HG03439 (cell line): ENCODE results near the gene DENND6A.
"Not testable (repeated sequence)": the region's sequence is repeated elsewhere in the genome, so short reads cannot be mapped to it uniquely, and the experiment has no call there.

Source experiments
- ATAC-seq: cut with Tn5 transposase; IDR thresholded peaks from one replicate; pipeline ENCODE4 v1.9.1; 2021; ENCODE audit warnings: mild to moderate bottlenecking, moderate library complexity; ENCODE audit not compliant: unreplicated experiment

Gene DENND6A, protein sequence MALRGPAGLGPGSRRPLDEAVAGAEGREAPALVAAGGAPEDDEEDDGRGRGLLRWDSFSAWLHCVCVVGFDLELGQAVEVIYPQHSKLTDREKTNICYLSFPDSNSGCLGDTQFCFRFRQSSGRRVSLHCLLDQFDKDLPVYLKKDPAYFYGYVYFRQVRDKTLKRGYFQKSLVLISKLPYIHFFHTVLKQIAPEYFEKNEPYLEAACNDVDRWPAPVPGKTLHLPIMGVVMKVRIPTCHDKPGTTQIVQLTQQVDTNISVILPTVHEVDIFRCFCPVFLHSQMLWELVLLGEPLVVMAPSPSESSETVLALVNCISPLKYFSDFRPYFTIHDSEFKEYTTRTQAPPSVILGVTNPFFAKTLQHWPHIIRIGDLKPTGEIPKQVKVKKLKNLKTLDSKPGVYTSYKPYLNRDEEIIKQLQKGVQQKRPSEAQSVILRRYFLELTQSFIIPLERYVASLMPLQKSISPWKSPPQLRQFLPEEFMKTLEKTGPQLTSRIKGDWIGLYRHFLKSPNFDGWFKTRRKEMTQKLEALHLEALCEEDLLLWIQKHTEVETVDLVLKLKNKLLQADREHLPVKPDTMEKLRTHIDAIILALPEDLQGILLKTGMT

DNA sequence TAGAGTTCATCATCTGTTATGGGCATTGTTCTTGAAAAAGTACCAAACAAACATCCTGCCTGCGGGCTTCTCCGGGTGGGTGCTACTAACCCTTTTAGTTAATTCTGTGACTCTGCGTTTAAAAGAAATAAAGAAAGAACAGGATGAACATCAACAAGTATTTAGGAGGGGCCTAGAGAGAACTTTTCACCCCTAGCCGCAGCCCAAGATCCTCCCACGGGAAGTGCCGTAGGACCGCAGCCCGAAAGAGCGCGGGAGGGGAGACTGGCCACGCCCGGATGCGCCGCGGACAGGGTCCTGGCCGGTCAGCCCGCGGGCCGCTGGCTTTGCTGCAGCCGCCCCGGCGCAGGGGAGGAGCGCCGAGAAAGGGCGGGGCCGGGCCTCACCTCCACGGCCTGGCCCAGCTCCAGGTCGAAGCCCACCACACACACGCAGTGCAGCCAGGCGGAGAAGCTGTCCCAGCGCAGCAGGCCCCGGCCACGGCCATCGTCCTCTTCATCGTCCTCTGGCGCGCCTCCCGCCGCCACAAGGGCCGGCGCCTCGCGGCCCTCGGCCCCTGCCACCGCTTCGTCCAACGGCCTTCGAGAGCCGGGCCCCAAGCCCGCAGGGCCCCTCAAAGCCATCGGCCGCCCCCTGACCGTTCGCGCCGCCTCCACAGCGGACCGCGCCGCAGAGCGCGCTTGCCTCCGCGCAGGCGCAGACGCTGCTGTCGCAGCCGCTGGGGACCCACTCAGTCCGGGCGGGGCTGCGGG lies at the start of gene DENND6A:
DENND6A (minus strand) TSS at position 682 of the 752 bp plus-strand sequence; CDS start at position 623, 59 bp downstream.
- ATAC-seq = peak; percentile 80

- ATAC-seq = no peak
These were observed 47.1 kb upstream of the DENND6A start for GRCh38 chr3:57740027-57740426.

- no peak for ATAC-seq
These were observed 45.5 kb upstream of the DENND6A start for GRCh38 chr3:57738391-57738790.

DNA sequence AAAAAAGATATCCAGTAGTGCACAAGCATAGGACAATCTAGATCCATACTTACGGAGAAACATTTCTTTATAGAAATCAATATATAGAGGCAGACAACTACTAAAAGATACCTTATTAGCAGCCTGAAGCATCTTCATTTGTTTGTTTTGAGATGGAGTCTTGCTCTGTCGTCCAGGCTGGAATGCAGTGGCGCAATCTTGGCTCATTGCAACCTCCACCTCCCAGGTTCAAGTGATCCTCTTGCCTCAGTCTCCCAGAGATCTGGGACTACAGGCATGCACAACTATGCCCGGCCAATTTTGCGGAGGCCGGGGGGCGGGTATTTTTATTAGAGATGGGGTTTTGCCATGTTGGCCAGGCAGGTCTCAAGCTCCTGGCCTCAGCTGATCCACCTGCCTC lies 45.0 kb upstream of the DENND6A start:
- ATAC-seq = no peak

DNA sequence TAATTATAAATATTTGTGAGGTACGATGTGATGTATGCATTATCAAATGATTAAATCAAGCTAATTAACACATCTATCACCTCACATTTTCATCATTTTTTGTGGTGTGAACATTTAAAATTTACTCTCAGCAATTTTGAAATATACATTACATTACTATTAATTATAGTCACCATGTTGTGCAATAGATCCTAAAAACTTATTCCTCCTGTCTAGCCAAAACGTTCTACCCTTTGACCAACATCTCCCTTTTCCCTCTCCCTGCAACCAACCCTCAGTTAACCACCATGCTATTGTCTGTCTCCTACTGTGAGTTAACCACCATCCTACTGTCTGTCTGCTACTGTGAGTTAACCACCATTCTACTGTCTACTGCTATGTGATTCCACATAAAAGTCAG lies 42.5 kb upstream of the DENND6A start:
- no peak for ATAC-seq

GRCh38 chr3:57733790-57734189 lies 40.9 kb upstream of the DENND6A start:
- ATAC-seq = no peak

DNA sequence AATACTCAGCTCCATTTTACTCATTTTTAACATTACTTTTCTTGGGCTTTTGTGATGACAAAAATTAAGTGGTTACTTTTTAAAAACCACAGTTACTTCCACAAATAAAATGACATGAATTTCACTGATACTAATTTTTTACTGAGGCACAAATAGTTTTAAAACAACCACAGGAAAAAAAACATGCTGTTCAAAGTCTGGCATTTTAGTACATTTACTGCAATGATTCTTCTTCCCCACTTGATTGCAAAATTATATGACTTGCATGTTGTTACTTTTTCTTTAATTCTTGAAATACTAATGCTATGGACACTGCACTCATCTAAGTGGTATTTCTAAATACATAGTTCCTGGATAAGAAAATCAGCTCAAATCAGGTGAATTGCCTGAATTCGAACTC lies 38.4 kb upstream of the DENND6A start:
- no peak for ATAC-seq

DNA sequence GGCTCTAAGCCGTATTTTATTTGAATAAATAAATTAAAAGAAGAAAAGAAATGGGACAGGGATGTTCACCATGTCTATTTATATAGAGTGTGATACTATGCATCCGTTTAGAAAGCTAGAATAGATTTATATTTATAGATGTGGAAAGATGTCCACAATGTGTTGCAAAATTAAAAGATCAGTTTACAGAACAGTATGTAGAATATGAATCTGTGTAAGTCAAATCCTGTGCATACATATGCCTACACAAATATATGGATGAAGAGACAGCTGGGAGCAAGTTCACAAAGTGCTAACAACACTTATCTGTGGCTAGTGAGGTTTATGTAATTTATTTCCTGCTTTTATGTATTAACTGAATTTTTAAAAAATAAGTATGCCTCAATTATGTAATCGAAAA lies 37.8 kb upstream of the DENND6A start:
- ATAC-seq = no peak

GRCh38 chr3:57729334-57730045 lies 36.6 kb upstream of the DENND6A start:
- ATAC-seq = no peak

DNA sequence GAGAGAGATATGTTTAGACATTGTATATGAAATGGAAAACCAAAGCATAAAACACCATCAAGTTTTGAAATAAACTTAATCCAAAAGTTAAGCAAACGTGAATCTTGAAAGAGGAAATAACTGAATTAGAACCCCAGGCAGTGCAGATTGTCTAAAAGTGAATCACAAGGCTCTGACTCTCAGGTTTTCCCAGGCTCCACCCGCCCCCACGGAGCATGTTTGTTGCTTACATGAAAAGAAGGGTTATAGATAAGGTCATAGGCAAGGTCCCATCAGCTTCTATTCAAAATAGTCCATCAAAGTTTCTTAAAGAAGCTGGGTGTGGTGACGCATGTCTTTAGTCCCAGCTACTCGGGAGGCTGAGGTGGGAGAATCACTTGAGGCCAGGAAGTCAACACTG lies 34.2 kb upstream of the DENND6A start:
- ATAC-seq = no peak

GRCh38 chr3:57726397-57726796 lies 33.5 kb upstream of the DENND6A start:
- ATAC-seq = no peak

- ATAC-seq = no peak
These were observed 25.2 kb upstream of the DENND6A start for GRCh38 chr3:57718118-57718517.

DNA sequence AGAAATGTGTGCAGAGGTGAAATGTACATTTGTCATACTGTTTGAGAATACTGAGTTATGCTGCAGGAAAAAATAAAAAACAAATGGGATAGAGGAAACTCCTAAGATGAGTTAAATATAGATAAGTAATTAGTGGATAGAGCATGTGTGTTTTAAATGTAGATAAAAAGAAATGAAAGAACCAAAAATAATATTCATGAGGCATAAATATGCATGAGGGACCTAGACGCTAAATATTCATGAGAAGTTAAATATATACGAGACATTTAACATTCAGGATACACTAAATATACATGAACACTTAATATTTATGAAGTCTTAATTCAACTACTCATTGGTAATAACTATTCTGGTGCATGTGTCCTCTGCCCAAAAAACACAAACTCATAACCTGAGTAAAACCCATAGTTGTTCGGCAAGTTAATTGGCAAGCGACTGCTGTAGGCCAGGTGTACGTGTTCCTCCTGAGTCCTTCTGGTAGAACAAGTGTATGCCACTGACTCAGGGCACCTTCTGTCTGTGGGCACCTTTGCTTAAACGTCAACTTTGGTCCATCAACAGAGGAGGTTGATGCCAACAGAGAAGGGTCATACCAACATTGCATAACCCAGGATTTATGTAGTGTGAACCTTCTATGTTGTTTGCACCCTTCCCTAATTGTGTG lies 24.5 kb upstream of the DENND6A start:
- no peak for ATAC-seq

DNA sequence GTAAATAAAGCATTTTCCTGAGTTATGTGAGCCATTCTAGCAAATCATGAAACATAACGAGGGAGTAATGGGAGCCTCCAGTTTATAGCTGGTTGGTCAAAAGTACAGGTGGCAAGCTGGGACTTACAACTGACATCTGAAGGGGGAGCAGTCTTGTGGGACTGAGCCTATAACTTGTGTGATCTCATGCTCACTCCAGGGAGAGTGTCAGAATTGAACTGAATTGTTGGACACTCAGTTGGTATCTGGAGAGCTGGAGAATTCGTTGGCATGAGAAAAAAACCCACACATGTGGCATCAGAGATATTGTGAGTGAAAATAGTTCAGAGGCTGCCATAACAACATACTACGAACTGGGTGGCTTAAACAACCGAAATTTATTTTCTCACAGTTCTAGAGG lies 22.8 kb upstream of the DENND6A start:
- ATAC-seq = no peak

DNA sequence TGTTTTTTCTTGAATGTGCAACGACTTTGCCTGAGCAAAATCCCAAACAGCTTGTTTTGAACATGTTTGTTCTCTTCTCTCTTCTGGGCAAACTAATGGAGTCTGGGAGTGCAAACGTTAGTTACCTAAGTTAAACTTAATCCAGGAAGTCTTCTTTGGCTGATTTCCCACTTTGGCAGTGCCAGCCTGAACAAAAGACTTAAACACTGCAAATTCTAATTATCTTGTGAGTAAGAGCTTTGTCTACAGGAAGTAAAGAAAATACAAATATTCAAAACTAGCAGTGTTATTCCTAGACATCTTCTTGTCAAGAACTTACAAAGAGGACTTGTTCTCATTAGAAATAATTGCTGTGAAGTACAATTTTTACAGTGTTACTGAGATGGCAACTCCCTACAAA lies 16.7 kb upstream of the DENND6A start:
- ATAC-seq = no peak

- no peak for ATAC-seq
These were observed 16.2 kb upstream of the DENND6A start for GRCh38 chr3:57709031-57709430.

DNA sequence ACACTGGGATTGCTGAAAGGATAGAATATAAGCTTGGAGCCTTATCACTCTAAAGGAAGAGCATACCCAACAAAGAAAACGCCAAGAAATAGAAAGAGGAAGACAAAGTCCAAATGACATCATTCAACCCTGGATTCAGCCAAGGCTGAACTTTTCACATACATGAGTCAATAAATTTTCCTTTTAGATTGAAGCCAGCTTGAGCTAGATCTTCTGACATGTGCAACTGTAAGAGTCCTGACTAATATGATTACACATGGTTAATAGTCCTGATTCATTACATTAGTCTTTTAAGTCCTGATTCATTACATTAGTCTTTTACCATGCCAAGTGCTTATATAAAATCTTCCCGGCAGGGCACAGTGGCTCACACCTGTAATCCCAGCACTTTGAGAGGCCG lies 13.6 kb upstream of the DENND6A start:
- no peak for ATAC-seq

DNA sequence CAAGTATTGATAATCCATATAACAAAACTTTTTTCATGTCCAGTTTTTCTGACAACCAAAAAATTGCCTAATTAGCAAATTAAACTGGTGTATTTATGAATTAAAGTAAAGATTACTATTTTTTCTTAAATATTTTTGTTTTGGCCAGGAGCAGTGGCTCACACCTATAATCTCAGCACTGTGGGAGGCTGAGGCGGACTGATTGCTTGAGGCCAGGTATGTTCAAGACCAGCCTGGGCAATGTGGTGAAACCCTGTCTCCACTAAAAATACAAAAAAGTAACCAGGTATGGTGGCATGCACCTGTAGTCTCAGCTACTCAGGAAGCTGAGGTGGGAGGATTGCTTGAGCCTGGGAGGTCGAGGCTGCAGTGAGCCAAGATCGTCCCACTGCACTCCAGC lies 12.5 kb upstream of the DENND6A start:
- ATAC-seq = not testable (repeated sequence)

DNA sequence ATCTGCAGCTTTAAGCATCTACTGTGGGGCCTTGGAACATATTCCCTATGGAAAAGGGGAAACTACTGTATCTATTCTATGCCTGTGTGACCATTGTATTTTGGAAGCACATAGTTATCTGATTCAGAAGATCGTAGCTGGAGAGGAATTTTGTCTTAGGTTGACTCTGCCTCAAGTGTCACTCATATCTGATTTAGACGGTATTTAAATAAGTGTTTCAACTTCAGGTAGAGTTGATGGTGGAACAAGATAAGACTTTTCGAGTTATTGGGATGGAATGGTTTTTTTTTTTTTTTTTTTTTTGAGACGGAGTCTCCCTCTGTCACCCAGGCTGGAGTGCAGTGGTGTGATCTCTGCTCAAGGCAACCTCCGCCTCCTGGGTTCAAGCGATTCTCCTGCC lies 8.9 kb upstream of the DENND6A start:
- no peak for ATAC-seq

GRCh38 chr3:57700737-57701136 lies 7.9 kb upstream of the DENND6A start:
- no peak for ATAC-seq

GRCh38 chr3:57699591-57699990 lies 6.7 kb upstream of the DENND6A start:
- ATAC-seq = no peak
